Left forelimb (tissue), 1 donor: ENCODE results near the gene ACP2.
"Not testable (repeated sequence)": the region's sequence is repeated elsewhere in the genome, so short reads cannot be mapped to it uniquely, and the experiment has no call there.

ENCODE experiments used
- DNase-seq: peaks from one replicate; pipeline ENCODE4 v3.0.0-alpha.2; 2018; ENCODE audit warnings: low spot score

The ACP2 gene

DNA sequence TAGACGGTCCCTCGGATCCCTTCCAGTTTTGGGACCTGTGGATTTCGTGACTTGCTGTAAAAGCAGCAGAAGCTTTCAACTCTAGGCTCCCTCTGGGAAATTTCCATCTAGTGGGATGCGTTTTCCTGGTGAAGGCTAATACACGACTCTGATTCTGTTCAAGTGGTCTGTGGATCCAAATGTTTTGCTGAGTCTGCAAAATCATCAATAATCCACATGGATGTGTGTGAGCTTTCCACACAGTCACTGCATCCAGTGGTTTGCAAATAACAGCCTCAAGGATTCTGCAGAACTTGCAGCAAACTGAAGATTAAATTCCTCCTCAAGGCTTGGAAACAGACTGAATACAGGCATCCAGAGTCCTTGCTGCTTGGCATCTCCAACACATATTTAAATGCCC, 46.0 kb downstream of the ACP2 start:
- no peak for DNase-seq

DNA sequence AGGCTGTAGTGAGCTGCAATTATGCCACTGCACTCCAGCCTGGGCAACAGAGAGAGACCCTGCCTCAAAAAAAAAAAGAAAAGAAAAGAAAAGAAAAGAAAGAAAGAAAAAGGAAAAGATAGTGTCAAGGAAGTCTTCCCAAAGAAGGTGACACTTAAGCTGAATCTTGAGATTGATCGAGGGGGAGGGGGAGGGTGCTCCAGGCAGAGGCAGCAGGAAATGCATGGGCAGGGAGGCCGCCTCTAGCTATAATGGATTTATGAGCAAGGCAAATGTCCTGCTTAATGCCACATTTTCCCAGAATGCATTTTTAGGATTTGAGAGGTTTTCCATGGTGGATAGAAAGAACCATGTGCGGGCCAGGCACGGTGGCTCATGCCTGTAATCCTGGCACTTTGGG, 47.6 kb downstream of the ACP2 start:
- no peak for DNase-seq

DNA sequence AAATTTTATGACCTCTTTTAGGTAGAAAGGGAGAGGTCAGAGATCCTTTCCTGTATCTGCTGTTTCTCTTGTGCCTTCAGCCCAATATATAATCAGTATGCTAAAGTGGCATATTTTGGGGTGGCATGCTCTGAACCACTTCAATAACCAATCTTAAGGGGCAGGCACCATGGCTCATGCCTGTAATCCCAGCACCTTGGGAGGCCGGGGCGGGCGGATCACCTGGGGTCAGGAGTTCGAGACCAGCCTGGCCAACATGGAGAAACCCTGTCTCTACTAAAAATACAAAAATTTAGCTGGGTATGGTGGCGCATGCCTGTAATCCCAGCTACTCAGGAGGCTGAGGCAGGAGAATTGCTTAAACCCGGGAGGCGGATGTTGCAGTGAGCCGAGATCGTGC, 50.5 kb downstream of the ACP2 start:
- DNase-seq, result not testable (repeated sequence)

DNA sequence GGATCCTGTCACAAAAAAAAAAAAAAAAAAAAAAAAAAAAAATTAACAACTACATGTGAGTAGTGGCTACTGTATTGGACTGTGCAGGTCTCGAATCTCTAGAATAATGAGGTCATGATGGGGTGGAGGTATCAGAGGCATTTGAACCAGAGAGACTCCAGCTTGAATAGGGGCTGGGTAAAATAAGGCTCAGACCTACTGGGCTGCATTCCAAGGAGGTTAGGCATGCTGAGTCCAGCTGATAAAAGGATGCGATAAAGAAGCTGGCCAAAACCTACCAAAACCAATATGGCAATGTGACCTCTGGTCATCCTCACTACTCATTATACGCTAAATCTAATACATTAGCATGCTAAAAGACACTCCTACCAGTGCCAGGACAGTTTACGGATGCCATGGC, 56.5 kb downstream of the ACP2 start:
- DNase-seq, result no peak

DNA sequence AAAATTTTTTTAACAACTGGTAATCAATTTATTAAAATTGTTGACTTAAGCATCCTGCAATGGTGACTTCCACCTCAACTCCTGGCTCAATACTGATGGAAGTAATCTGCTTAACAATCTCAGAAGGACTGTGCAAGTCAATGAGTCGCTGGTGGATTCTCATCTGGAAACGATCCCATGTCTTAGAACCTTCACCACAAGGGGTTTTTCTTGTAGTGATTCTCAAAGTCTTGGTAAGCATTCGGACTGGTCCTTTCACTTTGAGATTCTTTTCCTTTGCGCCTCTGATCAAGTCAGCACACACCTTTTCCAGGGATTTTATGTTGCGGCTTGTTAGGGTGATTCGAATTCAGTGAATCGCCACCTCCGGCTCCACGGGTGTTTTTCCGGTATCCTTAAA, 57.5 kb downstream of the ACP2 start:
- not testable (repeated sequence) for DNase-seq
